H9 (cell line): Measurements from ENCODE around the gene PEX14. TPM values are rescaled to one million over a fixed set of nuclear protein-coding genes. Genes with fewer than 3 reads are reported as not detected.

Source experiments
- DNase-seq: peaks from one replicate; pipeline ENCODE4 v3.0.0-alpha.2; 2017
- H2AFZ ChIP-seq: one replicate; pipeline ENCODE4 v1.6.1; 2013; ENCODE audit warnings: mild to moderate bottlenecking, low read length, control low read depth, moderate library complexity
- H2AK5ac ChIP-seq: 2 replicates; pipeline ENCODE4 v1.6.1; 2013; ENCODE audit warnings: low read length, control low read depth, mixed read lengths; ENCODE audit not compliant: insufficient read length
- H2BK120ac ChIP-seq: one replicate; pipeline ENCODE4 v1.6.1; 2013; ENCODE audit warnings: low read depth, mild to moderate bottlenecking, low read length, control low read depth, inconsistent platforms; ENCODE audit not compliant: poor library complexity, severe bottlenecking
- H2BK12ac ChIP-seq: 2 replicates; pipeline ENCODE4 v1.6.1; 2013; ENCODE audit warnings: low read length, control low read depth, mixed read lengths, low read depth; ENCODE audit not compliant: insufficient read length
- H2BK15ac ChIP-seq: 2 replicates; pipeline ENCODE4 v1.6.1; 2013; ENCODE audit warnings: low read depth, low read length, control low read depth
- H2BK20ac ChIP-seq: one replicate; pipeline ENCODE4 v1.6.1; 2013; ENCODE audit warnings: low read depth, mild to moderate bottlenecking, low read length, control low read depth, inconsistent platforms; ENCODE audit not compliant: poor library complexity, severe bottlenecking
- H2BK5ac ChIP-seq: 2 replicates; pipeline ENCODE4 v1.6.1; 2013; ENCODE audit warnings: low read length, control low read depth, mixed read lengths; ENCODE audit not compliant: insufficient read length
- H3K14ac ChIP-seq: 2 replicates; pipeline ENCODE4 v1.6.1; 2013; ENCODE audit warnings: low read length, control low read depth; ENCODE audit not compliant: insufficient read depth
- H3K18ac ChIP-seq: 2 replicates; pipeline ENCODE4 v1.6.1; 2013; ENCODE audit warnings: low read depth, mild to moderate bottlenecking, mixed read lengths, low read length, control low read depth; ENCODE audit not compliant: insufficient read length
- H3K23ac ChIP-seq: 2 replicates; pipeline ENCODE4 v1.6.1; 2013; ENCODE audit warnings: low read length, control low read depth, mixed read lengths, low read depth; ENCODE audit not compliant: insufficient read length
- H3K23me2 ChIP-seq: 2 replicates; pipeline ENCODE4 v1.6.1; 2013; ENCODE audit warnings: low read depth, mild to moderate bottlenecking, mixed read lengths, low read length, control low read depth; ENCODE audit not compliant: insufficient read length, poor library complexity, severe bottlenecking
- H3K27ac ChIP-seq: 2 replicates; pipeline ENCODE4 v1.5.1; 2013; ENCODE audit warnings: low read length, control low read depth, mixed read lengths, low read depth; ENCODE audit not compliant: insufficient read length
- H3K27me3 ChIP-seq: 2 replicates; pipeline ENCODE4 v1.6.1; 2013; ENCODE audit warnings: low read length, control low read depth, inconsistent platforms; ENCODE audit not compliant: insufficient read depth
- H3K4ac ChIP-seq: 2 replicates; pipeline ENCODE4 v1.6.1; 2013; ENCODE audit warnings: low read depth, mild to moderate bottlenecking, control low read depth, inconsistent platforms, low read length, moderate library complexity
- H3K4me1 ChIP-seq: 2 replicates; pipeline ENCODE4 v1.6.1; 2013; ENCODE audit warnings: low read length, control low read depth, inconsistent platforms; ENCODE audit not compliant: insufficient read depth
- H3K4me2 ChIP-seq: 2 replicates; pipeline ENCODE4 v1.6.1; 2013; ENCODE audit warnings: low read length, control low read depth, mixed read lengths; ENCODE audit not compliant: insufficient read length, insufficient read depth
- H3K56ac ChIP-seq: 2 replicates; pipeline ENCODE4 v1.6.1; 2013; ENCODE audit warnings: low read depth, mild to moderate bottlenecking, mixed read lengths, low read length, control low read depth; ENCODE audit not compliant: insufficient read length
- H3K79me1 ChIP-seq: 2 replicates; pipeline ENCODE4 v1.6.1; 2013; ENCODE audit warnings: low read depth, mild to moderate bottlenecking, moderate library complexity, low read length, control low read depth, inconsistent platforms; ENCODE audit not compliant: insufficient read depth, poor library complexity, severe bottlenecking
- H3K79me2 ChIP-seq: 2 replicates; pipeline ENCODE4 v1.6.1; 2013; ENCODE audit warnings: low read length, control low read depth, inconsistent platforms; ENCODE audit not compliant: insufficient read depth
- H3K9ac ChIP-seq: 2 replicates; pipeline ENCODE4 v1.6.1; 2013; ENCODE audit warnings: low read length, control low read depth, mixed read lengths; ENCODE audit not compliant: insufficient read length; ENCODE audit errors: extremely low read depth
- H3K9me3 ChIP-seq: one replicate; pipeline ENCODE4 v1.6.1; 2013; ENCODE audit warnings: low read depth, low read length, inconsistent platforms; ENCODE audit not compliant: control insufficient read depth
- H3T11ph ChIP-seq: one replicate; pipeline ENCODE4 v1.6.1; 2013; ENCODE audit warnings: mild to moderate bottlenecking, low read length, control low read depth, inconsistent platforms
- H4K20me1 ChIP-seq: one replicate; pipeline ENCODE4 v1.6.1; 2013; ENCODE audit not compliant: control insufficient read depth, insufficient read length, insufficient read depth
- H4K5ac ChIP-seq: 2 replicates; pipeline ENCODE4 v1.6.1; 2013; ENCODE audit warnings: low read depth, mild to moderate bottlenecking, mixed read lengths, low read length, control low read depth; ENCODE audit not compliant: insufficient read length
- H4K8ac ChIP-seq: replicated peaks from 2 replicates; pipeline ENCODE4 v1.6.1; 2013; ENCODE audit warnings: low read length, control low read depth, mixed read lengths, low read depth; ENCODE audit not compliant: insufficient read length
- H4K91ac ChIP-seq: 2 replicates; pipeline ENCODE4 v1.6.1; 2013; ENCODE audit warnings: low read depth, mild to moderate bottlenecking, moderate library complexity, mixed read lengths, low read length, control low read depth; ENCODE audit not compliant: insufficient read length
- H3K27ac Mint-ChIP-seq, 3 experiments: 2 replicates in 2 of 3; 3 replicates in 1 of 3; pipeline ENCODE4 v1.8.0; 2020 to 2021; ENCODE audit warnings: mixed read lengths in 3 of 3, mild to moderate bottlenecking in 1 of 3, moderate library complexity in 1 of 3
- H3K27me3 Mint-ChIP-seq: 2 replicates; pipeline ENCODE4 v1.8.0; 2021; ENCODE audit warnings: low read depth, mild to moderate bottlenecking, moderate library complexity, mixed read lengths
- H3K36me3 Mint-ChIP-seq, 3 experiments: 2 replicates in 2 of 3; 3 replicates in 1 of 3; pipeline ENCODE4 v1.8.0; 2020 to 2021; ENCODE audit warnings: low read depth in 3 of 3, mixed read lengths in 3 of 3; ENCODE audit not compliant: insufficient read depth in 1 of 3
- H3K4me1 Mint-ChIP-seq, 2 experiments: 2 replicates each; pipeline ENCODE4 v1.8.0; 2020; ENCODE audit warnings: mixed read lengths in 2 of 2
- H3K4me3 Mint-ChIP-seq, 2 experiments: 2 replicates in 1 of 2; 3 replicates in 1 of 2; pipeline ENCODE4 v1.8.0; 2020 to 2021; ENCODE audit warnings: mild to moderate bottlenecking in 2 of 2, mixed read lengths in 2 of 2, moderate library complexity in 1 of 2
- H3K9me3 Mint-ChIP-seq, 2 experiments: 2 replicates in 1 of 2; 3 replicates in 1 of 2; pipeline ENCODE4 v1.8.0; 2020; ENCODE audit warnings: mild to moderate bottlenecking in 2 of 2, mixed read lengths in 2 of 2, moderate library complexity in 1 of 2
- WGBS: extraction: QIAGEN DNeasy Blood & Tissue Kit; methylation state at CpG from one replicate; pipeline ENCODE4 v1.1.7; 2013; ENCODE audit warnings: missing lambda C conversion rate, low lambda C conversion rate, mixed read lengths; ENCODE audit not compliant: insufficient read length; ENCODE audit errors: extremely low coverage; 5-methylcytosine and 5-hydroxymethylcytosine counted together
- total RNA-seq: library from RNA; stranded (reverse); gene quantifications from 2 replicates; pipeline ENCODE4 v1.2.1, GENCODE V29; 2021
- TF ChIP-seq, protein P1 (sequence below): fragments of 200-600 bp; sonication (generic); conservative IDR thresholded peaks from 3 replicates; pipeline ENCODE4 v1.8.0; 2021; ENCODE audit warnings: antibody characterized with exemption, mild to moderate bottlenecking

Gene PEX14
- total RNA-seq, 1 experiment from 2014 or later, result 23.9 TPM

DNA sequence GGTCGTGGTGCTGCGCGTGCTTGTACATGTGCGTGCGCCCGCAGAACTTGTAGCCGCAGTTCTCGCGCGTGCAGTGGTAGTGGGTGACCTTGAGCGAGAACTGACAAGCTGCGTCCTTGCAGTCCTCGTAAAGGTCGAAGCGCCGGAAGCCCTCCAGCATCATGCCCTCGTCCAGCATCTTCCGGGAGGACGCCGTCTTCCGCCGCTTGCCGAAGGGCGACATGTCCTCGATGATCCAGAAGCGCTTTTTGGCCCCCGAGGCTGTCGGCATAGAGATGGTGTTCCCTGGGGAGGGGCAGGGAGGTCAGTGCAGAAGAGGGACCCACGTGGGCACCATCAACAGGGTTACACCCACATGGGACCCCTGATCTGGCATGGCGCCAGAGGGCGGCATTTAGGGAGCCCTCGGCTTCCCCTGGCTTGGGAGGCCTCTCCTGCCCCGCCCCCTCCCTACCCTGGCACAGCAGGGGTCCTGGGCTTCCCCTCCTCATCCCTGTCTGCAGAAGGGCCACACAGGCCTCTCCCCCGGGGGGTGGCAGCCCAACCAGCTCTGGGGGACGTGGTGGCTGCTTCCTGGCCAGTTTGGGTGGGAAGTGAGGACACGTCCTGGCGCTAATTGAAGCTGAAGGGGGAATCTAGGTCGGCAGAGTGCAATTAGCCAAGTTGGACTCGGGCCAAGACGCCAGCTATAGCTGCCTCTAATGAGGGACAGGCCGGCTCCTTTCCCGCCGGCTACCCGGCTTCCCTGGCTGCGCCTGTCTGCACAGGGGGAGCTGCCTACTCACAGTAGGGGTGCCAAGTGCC lies 165.2 kb downstream of the PEX14 start:
- Histone ChIP-seq H3K56ac (no peak overlapping the region), H2BK20ac (no peak overlapping the region), H4K5ac (no peak overlapping the region), H3K23me2 (no peaks in the 10 kb centered on the region), H3K4ac (no peak overlapping the region), H2BK15ac (no peak overlapping the region), H3K9ac (no peak overlapping the region), H4K91ac (no peak overlapping the region), H2BK5ac (no peak overlapping the region), H2AFZ (no peak overlapping the region), H3K9me3 (no peaks in the 10 kb centered on the region), H3K14ac (no peak overlapping the region), H3K79me2 (no peaks in the 10 kb centered on the region), H4K8ac (no peak overlapping the region), H2AK5ac (no peak overlapping the region), H3K27me3 (peaks cover 7% of the 10 kb centered on the region; the same call in 1 of the 2 replicates), H4K20me1 (no peaks in the 10 kb centered on the region), H3K18ac (no peak overlapping the region), H2BK12ac (no peak overlapping the region), H3K23ac (no peak overlapping the region), H3K4me2 (no peak overlapping the region), H3T11ph (no peak overlapping the region), H3K27ac (no peak overlapping the region), H3K79me1 (no peaks in the 10 kb centered on the region), H3K4me1 (no peaks in the 10 kb centered on the region), H2BK120ac (no peak overlapping the region)
- H3K27ac Mint-ChIP-seq, result no peak overlapping the region
- H3K4me1 Mint-ChIP-seq, result peaks cover 0 to 18% of the 10 kb centered on the region in 2 experiments; a peak in 2 of 4 replicates
- peak overlapping the region; percentile 26 to 56; a peak in 3 of 5 replicates for H3K4me3 Mint-ChIP-seq
- peaks cover 30% of the 10 kb centered on the region for H3K27me3 Mint-ChIP-seq
- no peaks in the 10 kb centered on the region for H3K36me3 Mint-ChIP-seq
- TF ChIP-seq, protein P1, sequence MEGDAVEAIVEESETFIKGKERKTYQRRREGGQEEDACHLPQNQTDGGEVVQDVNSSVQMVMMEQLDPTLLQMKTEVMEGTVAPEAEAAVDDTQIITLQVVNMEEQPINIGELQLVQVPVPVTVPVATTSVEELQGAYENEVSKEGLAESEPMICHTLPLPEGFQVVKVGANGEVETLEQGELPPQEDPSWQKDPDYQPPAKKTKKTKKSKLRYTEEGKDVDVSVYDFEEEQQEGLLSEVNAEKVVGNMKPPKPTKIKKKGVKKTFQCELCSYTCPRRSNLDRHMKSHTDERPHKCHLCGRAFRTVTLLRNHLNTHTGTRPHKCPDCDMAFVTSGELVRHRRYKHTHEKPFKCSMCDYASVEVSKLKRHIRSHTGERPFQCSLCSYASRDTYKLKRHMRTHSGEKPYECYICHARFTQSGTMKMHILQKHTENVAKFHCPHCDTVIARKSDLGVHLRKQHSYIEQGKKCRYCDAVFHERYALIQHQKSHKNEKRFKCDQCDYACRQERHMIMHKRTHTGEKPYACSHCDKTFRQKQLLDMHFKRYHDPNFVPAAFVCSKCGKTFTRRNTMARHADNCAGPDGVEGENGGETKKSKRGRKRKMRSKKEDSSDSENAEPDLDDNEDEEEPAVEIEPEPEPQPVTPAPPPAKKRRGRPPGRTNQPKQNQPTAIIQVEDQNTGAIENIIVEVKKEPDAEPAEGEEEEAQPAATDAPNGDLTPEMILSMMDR, result no peak; the same call in 2 of the 3 replicates
- no peaks in the 10 kb centered on the region for H3K9me3 Mint-ChIP-seq
- DNase-seq, result no peak
- WGBS, result no CpG with 5 or more reads among the region's 45 CpGs
